DLD1 (cell line): ENCODE measurements around the gene CKS2.

ENCODE experiments used
- in situ Hi-C: cut with HindIII; loops from 2 replicates; pipeline ENCODE4 v1.10.0; 2017; ENCODE audit warnings: low sequenced_read_pairs

CKS2 gene

GRCh38 chr9:89363921-89364665 is 53.1 kb downstream of the CKS2 start:
- in situ Hi-C loops: no loop called here

DNA sequence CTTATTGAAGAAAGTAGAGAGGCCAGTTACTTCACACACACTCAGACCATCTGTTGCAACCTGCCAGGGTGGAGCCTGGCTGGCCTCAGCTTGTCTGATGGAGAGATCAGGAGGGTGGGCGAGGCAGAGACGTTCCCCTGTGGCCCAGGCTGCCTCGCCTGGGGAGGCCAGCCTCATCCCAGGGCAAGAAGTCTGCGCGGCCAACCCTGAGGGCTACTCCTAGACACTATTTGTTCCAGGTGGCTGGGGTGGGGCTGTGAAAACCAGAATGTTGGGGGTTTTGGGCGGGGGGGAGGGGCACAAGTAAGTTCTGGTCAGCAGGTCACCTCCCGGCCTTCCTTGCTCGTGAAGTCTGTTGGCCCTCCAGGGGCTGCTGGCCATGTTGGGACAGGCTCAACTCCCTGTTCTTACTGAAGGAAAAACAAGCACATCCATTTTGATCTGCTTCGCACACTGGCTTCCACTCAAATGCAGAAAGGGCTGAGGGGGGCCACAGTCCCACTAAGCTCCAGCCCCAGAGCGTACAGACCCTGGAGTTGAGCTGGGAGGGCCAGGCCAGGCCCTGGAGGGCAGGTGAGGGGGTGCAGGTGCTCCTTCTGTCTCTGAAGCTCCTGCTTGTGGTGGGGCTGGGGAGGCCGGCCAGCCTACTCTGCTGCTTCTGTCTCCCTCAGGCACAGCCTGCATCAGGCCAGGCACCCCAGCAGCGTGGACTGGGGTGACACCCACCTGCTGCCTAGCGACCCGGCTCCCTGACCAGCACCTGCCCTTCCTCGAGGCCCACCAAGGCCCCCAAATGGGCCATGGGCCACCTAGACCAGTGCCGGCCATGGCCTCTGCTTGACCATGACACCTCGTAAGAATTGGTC is 53.9 kb downstream of the CKS2 start:
- in situ Hi-C loops: no loop called here

- in situ Hi-C loops: no loop called here
Observed at GRCh38 chr9:89365532-89365912, 54.5 kb downstream of the CKS2 start.
